Ascending aorta (tissue), 2 donors: Measurements from ENCODE around the gene PGAM4. TPM values are rescaled to one million over a fixed set of nuclear protein-coding genes. Genes with fewer than 3 reads are reported as not detected.
"Not testable (repeated sequence)": the region's sequence is repeated elsewhere in the genome, so short reads cannot be mapped to it uniquely, and the experiment has no call there.

Experiments
- DNase-seq, 2 donors: peaks; one replicate each; pipeline ENCODE4 v3.0.0-alpha.2; 2019; ENCODE audit warnings: low spot score in 2 of 2
- H3K27ac ChIP-seq, 2 donors: fragments of 200-600 bp; sonication (generic); one replicate each; pipeline ENCODE4 v1.5.1; 2016 to 2017; ENCODE audit warnings: mild to moderate bottlenecking in 1 of 2
- H3K27me3 ChIP-seq: fragments of 200-600 bp; sonication (generic); one replicate; pipeline ENCODE4 v1.5.1; 2017
- H3K36me3 ChIP-seq, 2 donors: fragments of 200-600 bp; sonication (generic); one replicate each; pipeline ENCODE4 v1.5.1; 2016
- H3K4me1 ChIP-seq, 2 donors: fragments of 200-600 bp; sonication (generic); one replicate each; pipeline ENCODE4 v1.5.1; 2016 to 2017; ENCODE audit warnings: mild to moderate bottlenecking in 1 of 2
- H3K4me3 ChIP-seq, 2 donors: fragments of 200-600 bp; sonication (generic); one replicate each; pipeline ENCODE4 v1.5.1; 2016 to 2017; ENCODE audit warnings: mild to moderate bottlenecking in 1 of 2
- H3K9me3 ChIP-seq, 2 donors: fragments of 200-600 bp; sonication (generic); one replicate each; pipeline ENCODE4 v1.5.1; 2016
- intact Hi-C: fragments of 100-400 bp; cut with DNase I; formaldehyde crosslinking; loops from one replicate; pipeline ENCODE4 v1.15.1; 2023
- total RNA-seq: library from RNA; depleted of rRNA; stranded (reverse); fragments of >200 nt; gene quantifications from one replicate; pipeline ENCODE4 v1.1.0, GENCODE V29; 2016
- TF ChIP-seq, protein P1 (sequence below), 3 experiments: fragments of 200-600 bp in 2 of 3; fragments of 450-650 bp in 1 of 3; sonication (generic) in 2 of 3; IDR thresholded peaks; one replicate each; pipeline ENCODE4 v1.5.1; 2016 to 2019; ENCODE audit warnings: antibody characterized with exemption in 3 of 3, mild to moderate bottlenecking in 1 of 3, moderate library complexity in 1 of 3

Gene PGAM4
- total RNA-seq, 1 donor from 2014 or later = not detected

DNA sequence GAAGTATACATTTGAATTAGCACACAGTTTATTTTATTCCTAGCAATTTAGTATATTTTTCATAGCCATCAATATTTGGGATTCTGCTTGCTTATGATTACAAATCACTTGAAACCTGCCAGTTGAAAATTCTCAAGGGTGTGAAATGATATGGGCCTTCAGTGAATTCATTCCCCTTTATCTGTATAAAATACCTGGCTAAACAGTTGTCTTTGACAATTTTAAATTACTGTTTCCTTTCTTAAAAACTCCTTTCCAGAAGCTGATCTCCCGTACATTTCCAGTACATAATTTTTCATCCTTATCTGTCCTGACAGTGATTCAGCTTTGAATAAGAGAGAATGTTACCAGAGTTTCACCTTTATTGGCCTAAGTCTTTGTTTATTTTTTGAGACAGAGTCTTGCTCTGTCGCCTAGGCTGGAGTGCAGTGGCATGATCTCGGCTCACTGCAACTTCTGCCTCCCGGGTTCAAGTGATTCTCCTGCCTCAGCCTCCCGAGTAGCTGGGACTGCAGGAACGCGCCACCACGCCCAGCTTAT is 45.0 kb downstream of the PGAM4 start:
- no peak for DNase-seq
- Histone ChIP-seq H3K4me3 (no peak overlapping the region), H3K27me3 (no peaks in the 10 kb centered on the region), H3K9me3 (no peaks in the 10 kb centered on the region), H3K27ac (no peak overlapping the region), H3K36me3 (no peaks in the 10 kb centered on the region), H3K4me1 (no peaks in the 10 kb centered on the region)
- intact Hi-C loops = no loop called here
- TF ChIP-seq, protein P1, sequence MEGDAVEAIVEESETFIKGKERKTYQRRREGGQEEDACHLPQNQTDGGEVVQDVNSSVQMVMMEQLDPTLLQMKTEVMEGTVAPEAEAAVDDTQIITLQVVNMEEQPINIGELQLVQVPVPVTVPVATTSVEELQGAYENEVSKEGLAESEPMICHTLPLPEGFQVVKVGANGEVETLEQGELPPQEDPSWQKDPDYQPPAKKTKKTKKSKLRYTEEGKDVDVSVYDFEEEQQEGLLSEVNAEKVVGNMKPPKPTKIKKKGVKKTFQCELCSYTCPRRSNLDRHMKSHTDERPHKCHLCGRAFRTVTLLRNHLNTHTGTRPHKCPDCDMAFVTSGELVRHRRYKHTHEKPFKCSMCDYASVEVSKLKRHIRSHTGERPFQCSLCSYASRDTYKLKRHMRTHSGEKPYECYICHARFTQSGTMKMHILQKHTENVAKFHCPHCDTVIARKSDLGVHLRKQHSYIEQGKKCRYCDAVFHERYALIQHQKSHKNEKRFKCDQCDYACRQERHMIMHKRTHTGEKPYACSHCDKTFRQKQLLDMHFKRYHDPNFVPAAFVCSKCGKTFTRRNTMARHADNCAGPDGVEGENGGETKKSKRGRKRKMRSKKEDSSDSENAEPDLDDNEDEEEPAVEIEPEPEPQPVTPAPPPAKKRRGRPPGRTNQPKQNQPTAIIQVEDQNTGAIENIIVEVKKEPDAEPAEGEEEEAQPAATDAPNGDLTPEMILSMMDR (IDR thresholded peaks at IDR 0.05) = no peak

DNA sequence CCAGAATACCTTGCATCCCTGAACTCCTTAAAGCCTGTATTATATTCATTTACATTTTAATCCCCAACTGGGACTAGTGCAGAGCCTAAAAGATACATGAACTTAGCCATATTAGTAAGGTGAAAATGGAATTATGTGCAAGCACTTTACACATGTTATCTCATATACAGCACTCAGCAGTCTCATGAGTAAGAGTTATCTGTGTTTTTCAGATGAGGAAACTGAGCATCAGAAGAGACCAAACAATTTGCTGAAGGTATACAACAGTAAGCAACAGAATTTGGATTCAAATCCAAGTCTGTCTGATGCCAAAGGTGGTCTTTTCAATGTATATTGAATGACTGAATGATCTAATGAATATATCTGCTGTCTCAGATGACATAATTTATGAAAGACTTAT is 46.7 kb downstream of the PGAM4 start:
- H3K36me3 ChIP-seq = no peaks in the 10 kb centered on the region
- no peaks in the 10 kb centered on the region for H3K9me3 ChIP-seq
- intact Hi-C loops = no loop called here
- H3K4me1 ChIP-seq = no peaks in the 10 kb centered on the region
- no peak overlapping the region for H3K27ac ChIP-seq
- H3K27me3 ChIP-seq = no peaks in the 10 kb centered on the region
- no peak for DNase-seq
- no peak overlapping the region for H3K4me3 ChIP-seq
- TF ChIP-seq, protein P1 (IDR thresholded peaks at IDR 0.05) = no peak

DNA sequence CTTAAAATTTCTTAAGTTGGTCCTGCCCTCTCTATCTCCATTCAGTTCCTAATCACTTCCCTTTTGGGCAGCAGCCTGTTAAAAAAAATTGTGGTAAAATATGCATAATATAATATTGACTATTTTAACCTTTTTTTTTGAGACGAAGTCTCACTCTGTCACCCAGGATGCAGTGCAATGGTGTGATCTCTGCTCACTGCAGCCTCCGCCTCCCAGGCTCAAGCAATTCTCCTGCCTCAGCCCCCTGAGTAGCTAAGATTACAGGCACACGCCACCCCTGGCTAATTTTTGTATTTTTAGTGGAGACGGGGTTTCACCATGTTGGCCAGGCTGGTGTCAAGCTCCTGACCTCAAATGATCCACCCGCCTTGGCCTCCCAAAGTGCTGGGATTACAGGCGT is 50.1 kb downstream of the PGAM4 start:
- H3K9me3 ChIP-seq, H3K4me3 ChIP-seq, intact Hi-C loops, H3K36me3 ChIP-seq, H3K27me3 ChIP-seq, H3K4me1 ChIP-seq, H3K27ac ChIP-seq, DNase-seq: not testable (repeated sequence)

- TF ChIP-seq, protein P1 (IDR thresholded peaks at IDR 0.05) = no peak
- intact Hi-C loops = no loop called here
- H3K4me3 ChIP-seq = no peak overlapping the region
Measured at GRCh38 chrX:77918568-77918967, 50.9 kb downstream of the PGAM4 start.

More at GRCh38 chrX:77918568-77918967, 50.9 kb downstream of the PGAM4 start:
- no peak for DNase-seq
- H3K36me3 ChIP-seq = no peaks in the 10 kb centered on the region
- no peaks in the 10 kb centered on the region for H3K27me3 ChIP-seq
- no peaks in the 10 kb centered on the region for H3K4me1 ChIP-seq
- no peak overlapping the region for H3K27ac ChIP-seq
- no peaks in the 10 kb centered on the region for H3K9me3 ChIP-seq

Other genes with a start within 250 kb of the PGAM4 start
- gene ATRX, start 183.4 kb downstream of the PGAM4 start, total RNA-seq = 117 TPM
- gene MAGT1, start 74.2 kb downstream of the PGAM4 start, total RNA-seq = 34.5 TPM
- 472 TPM for gene COX7B, start 70.2 kb downstream of the PGAM4 start, total RNA-seq
- 7.5 TPM for gene ATP7A, start 58.9 kb downstream of the PGAM4 start, total RNA-seq
- 72.1 TPM for gene PGK1, start 134.6 kb upstream of the PGAM4 start, total RNA-seq
- gene TAF9B, start 170.0 kb upstream of the PGAM4 start, total RNA-seq = 7.9 TPM